ENCODE results near the gene SERHL2. TPM values are rescaled to one million over a fixed set of nuclear protein-coding genes. Genes with fewer than 3 reads are reported as not detected.

The SERHL2 gene
- total RNA-seq, 1 experiment from 2014 or later = 1.1 TPM

DNA sequence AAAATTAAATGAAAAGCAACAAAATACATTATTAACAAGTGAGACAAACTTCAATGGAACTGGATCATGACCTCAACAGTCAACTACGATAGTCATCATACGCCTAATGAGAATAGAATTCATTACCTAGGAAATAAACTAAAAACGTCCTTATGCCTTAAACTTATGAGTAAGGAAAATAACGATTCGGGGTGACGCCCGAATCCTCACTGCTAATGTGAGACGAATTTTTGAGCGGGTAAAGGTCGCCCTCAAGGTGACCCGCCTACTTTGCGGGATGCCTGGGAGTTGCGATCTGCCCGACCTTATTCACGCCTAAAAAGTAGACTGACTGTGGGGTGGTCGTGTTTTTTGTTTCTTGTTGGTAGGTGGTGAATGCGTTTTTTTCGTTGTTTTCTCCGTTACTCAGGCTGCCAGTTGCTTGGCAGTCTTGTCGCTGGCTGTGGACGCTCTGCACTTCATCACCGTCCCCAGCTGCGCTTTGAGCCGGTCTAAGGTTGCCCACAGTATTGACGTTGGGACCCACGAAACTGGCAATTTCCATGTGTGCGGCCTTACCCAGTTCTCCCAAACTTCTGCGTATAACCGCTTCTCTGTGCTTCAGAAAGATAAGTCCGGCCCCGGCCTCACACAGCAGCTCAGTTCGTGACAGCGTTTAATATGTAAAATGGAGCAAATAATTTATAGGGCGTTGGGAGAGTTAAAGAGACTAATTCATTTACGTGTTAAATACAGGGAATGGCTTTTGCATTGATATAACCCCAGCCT is 61.5 kb downstream of the SERHL2 start (continued):
- TF ChIP-seq, protein P1, sequence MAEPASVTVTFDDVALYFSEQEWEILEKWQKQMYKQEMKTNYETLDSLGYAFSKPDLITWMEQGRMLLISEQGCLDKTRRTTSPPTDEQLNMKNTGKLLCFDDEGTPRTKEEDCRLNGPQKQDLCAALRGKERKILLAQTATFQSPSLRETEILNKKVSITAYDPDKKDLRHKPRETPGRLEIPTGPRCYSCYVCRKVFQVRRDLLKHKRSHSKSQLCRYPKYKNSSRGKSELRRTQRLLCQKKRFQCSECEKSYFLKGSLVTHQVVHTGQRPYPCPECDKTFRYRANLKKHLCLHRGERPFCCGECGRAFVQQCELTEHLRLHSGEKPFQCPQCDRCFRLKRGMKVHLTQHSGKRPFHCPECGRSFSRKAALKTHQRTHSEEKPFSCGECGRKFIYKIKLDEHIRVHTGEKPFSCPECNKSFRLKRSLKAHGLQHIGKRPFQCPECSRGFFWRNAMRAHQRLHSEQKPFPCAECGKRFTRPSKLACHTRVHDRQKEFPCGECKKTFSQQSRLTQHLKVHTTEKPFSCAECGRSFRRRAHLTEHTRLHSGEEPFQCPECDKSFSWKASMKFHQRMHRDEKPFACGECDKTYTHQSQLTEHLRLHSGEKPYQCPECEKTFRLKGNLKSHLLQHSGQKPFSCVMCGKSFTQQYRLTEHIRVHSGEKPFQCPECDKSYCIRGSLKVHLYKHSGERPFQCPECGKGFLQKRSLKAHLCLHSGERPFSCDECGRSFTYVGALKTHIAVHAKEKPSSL (CRISPR knock-in tag; conservative IDR thresholded peaks at IDR 0.05) = peak; percentile 99
- TF ChIP-seq, protein P2, sequence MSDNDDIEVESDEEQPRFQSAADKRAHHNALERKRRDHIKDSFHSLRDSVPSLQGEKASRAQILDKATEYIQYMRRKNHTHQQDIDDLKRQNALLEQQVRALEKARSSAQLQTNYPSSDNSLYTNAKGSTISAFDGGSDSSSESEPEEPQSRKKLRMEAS (CRISPR knock-in tag; IDR thresholded peaks at IDR 0.05) = peak; percentile 75; the same call in 1 of the 2 replicates
- TF ChIP-seq SOX15 (CRISPR knock-in tag; IDR thresholded peaks at IDR 0.05) = peak; percentile 93
- peak; percentile 81; the same call in 1 of the 2 replicates for TF ChIP-seq ZNF232 (CRISPR knock-in tag; IDR thresholded peaks at IDR 0.05)
- peak; percentile 97 for TF ChIP-seq RORB (CRISPR knock-in tag; IDR thresholded peaks at IDR 0.05)
- TF ChIP-seq, protein P3, sequence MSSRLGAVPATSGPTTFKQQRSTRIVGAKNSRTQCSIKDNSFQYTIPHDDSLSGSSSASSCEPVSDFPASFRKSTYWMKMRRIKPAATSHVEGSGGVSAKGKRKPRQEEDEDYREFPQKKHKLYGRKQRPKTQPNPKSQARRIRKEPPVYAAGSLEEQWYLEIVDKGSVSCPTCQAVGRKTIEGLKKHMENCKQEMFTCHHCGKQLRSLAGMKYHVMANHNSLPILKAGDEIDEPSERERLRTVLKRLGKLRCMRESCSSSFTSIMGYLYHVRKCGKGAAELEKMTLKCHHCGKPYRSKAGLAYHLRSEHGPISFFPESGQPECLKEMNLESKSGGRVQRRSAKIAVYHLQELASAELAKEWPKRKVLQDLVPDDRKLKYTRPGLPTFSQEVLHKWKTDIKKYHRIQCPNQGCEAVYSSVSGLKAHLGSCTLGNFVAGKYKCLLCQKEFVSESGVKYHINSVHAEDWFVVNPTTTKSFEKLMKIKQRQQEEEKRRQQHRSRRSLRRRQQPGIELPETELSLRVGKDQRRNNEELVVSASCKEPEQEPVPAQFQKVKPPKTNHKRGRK (CRISPR knock-in tag; IDR thresholded peaks at IDR 0.05; ENCODE audit: borderline replicate concordance) = no peak
- TF ChIP-seq, protein P4, sequence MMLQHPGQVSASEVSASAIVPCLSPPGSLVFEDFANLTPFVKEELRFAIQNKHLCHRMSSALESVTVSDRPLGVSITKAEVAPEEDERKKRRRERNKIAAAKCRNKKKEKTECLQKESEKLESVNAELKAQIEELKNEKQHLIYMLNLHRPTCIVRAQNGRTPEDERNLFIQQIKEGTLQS (CRISPR knock-in tag; conservative IDR thresholded peaks at IDR 0.05) = 0 out of 2 replicates have a peak, but pooled peaks have one; percentile 42
- TF ChIP-seq KAT7 (CRISPR knock-in tag; IDR thresholded peaks at IDR 0.05; ENCODE audit: borderline replicate concordance) = peak; percentile 98
- TF ChIP-seq NFYB (CRISPR knock-in tag; conservative IDR thresholded peaks at IDR 0.05; ENCODE audit: low read depth) = no peak; the same call in 1 of the 2 replicates
- no peak for TF ChIP-seq ZNF396 (CRISPR knock-in tag; IDR thresholded peaks at IDR 0.05; ENCODE audit: borderline replicate concordance)
- TF ChIP-seq HMGA2 (CRISPR knock-in tag; IDR thresholded peaks at IDR 0.05) = no peak
- peak; percentile 93 for TF ChIP-seq JAZF1 (CRISPR knock-in tag; IDR thresholded peaks at IDR 0.05)
- TF ChIP-seq, protein P5, sequence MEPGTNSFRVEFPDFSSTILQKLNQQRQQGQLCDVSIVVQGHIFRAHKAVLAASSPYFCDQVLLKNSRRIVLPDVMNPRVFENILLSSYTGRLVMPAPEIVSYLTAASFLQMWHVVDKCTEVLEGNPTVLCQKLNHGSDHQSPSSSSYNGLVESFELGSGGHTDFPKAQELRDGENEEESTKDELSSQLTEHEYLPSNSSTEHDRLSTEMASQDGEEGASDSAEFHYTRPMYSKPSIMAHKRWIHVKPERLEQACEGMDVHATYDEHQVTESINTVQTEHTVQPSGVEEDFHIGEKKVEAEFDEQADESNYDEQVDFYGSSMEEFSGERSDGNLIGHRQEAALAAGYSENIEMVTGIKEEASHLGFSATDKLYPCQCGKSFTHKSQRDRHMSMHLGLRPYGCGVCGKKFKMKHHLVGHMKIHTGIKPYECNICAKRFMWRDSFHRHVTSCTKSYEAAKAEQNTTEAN (CRISPR knock-in tag; IDR thresholded peaks at IDR 0.05) = peak; percentile 88; the same call in 1 of the 2 replicates
- TF ChIP-seq, protein P6, sequence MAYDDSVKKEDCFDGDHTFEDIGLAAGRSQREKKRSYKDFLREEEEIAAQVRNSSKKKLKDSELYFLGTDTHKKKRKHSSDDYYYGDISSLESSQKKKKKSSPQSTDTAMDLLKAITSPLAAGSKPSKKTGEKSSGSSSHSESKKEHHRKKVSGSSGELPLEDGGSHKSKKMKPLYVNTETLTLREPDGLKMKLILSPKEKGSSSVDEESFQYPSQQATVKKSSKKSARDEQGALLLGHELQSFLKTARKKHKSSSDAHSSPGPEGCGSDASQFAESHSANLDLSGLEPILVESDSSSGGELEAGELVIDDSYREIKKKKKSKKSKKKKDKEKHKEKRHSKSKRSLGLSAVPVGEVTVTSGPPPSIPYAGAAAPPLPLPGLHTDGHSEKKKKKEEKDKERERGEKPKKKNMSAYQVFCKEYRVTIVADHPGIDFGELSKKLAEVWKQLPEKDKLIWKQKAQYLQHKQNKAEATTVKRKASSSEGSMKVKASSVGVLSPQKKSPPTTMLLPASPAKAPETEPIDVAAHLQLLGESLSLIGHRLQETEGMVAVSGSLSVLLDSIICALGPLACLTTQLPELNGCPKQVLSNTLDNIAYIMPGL (CRISPR knock-in tag; IDR thresholded peaks at IDR 0.05) = peak; percentile 82
- TF ChIP-seq, protein P7, sequence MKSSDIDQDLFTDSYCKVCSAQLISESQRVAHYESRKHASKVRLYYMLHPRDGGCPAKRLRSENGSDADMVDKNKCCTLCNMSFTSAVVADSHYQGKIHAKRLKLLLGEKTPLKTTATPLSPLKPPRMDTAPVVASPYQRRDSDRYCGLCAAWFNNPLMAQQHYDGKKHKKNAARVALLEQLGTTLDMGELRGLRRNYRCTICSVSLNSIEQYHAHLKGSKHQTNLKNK (CRISPR knock-in tag; IDR thresholded peaks at IDR 0.05) = peak; percentile 92
- no peak for TF ChIP-seq MXD4 (CRISPR knock-in tag; IDR thresholded peaks at IDR 0.05; ENCODE audit: borderline replicate concordance)
- peak; percentile 69 for TF ChIP-seq ZNF263 (CRISPR knock-in tag; IDR thresholded peaks at IDR 0.05; ENCODE audit: low read depth)
- TF ChIP-seq, protein P8, sequence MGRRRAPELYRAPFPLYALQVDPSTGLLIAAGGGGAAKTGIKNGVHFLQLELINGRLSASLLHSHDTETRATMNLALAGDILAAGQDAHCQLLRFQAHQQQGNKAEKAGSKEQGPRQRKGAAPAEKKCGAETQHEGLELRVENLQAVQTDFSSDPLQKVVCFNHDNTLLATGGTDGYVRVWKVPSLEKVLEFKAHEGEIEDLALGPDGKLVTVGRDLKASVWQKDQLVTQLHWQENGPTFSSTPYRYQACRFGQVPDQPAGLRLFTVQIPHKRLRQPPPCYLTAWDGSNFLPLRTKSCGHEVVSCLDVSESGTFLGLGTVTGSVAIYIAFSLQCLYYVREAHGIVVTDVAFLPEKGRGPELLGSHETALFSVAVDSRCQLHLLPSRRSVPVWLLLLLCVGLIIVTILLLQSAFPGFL (CRISPR knock-in tag; IDR thresholded peaks at IDR 0.05; ENCODE audit: borderline replicate concordance) = peak; percentile 98
- peak; percentile 95 for TF ChIP-seq ESRRA (CRISPR knock-in tag; IDR thresholded peaks at IDR 0.05; ENCODE audit: borderline replicate concordance)
- peak; percentile 87 for TF ChIP-seq ZNF219 (CRISPR knock-in tag; IDR thresholded peaks at IDR 0.05; ENCODE audit: borderline replicate concordance)
- TF ChIP-seq, protein P9, sequence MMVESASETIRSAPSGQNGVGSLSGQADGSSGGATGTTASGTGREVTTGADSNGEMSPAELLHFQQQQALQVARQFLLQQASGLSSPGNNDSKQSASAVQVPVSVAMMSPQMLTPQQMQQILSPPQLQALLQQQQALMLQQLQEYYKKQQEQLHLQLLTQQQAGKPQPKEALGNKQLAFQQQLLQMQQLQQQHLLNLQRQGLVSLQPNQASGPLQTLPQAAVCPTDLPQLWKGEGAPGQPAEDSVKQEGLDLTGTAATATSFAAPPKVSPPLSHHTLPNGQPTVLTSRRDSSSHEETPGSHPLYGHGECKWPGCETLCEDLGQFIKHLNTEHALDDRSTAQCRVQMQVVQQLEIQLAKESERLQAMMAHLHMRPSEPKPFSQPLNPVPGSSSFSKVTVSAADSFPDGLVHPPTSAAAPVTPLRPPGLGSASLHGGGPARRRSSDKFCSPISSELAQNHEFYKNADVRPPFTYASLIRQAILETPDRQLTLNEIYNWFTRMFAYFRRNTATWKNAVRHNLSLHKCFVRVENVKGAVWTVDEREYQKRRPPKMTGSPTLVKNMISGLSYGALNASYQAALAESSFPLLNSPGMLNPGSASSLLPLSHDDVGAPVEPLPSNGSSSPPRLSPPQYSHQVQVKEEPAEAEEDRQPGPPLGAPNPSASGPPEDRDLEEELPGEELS (CRISPR knock-in tag; IDR thresholded peaks at IDR 0.05) = peak; percentile 66; the same call in 1 of the 2 replicates
- TF ChIP-seq, protein P10, sequence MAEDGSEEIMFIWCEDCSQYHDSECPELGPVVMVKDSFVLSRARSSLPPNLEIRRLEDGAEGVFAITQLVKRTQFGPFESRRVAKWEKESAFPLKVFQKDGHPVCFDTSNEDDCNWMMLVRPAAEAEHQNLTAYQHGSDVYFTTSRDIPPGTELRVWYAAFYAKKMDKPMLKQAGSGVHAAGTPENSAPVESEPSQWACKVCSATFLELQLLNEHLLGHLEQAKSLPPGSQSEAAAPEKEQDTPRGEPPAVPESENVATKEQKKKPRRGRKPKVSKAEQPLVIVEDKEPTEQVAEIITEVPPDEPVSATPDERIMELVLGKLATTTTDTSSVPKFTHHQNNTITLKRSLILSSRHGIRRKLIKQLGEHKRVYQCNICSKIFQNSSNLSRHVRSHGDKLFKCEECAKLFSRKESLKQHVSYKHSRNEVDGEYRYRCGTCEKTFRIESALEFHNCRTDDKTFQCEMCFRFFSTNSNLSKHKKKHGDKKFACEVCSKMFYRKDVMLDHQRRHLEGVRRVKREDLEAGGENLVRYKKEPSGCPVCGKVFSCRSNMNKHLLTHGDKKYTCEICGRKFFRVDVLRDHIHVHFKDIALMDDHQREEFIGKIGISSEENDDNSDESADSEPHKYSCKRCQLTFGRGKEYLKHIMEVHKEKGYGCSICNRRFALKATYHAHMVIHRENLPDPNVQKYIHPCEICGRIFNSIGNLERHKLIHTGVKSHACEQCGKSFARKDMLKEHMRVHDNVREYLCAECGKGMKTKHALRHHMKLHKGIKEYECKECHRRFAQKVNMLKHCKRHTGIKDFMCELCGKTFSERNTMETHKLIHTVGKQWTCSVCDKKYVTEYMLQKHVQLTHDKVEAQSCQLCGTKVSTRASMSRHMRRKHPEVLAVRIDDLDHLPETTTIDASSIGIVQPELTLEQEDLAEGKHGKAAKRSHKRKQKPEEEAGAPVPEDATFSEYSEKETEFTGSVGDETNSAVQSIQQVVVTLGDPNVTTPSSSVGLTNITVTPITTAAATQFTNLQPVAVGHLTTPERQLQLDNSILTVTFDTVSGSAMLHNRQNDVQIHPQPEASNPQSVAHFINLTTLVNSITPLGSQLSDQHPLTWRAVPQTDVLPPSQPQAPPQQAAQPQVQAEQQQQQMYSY (CRISPR knock-in tag; IDR thresholded peaks at IDR 0.05) = no peak
- TF ChIP-seq GTF2I (CRISPR knock-in tag; conservative IDR thresholded peaks at IDR 0.05) = no peak
